Neural progenitor cell (in vitro differentiated cells): ENCODE data around the gene PLCG1.

Experiments
- EZH2 ChIP-seq: fragments of 200-600 bp; sonication (generic); IDR thresholded peaks from 2 replicates; pipeline ENCODE4 v1.6.1; 2017; ENCODE audit warnings: antibody characterized with exemption, mild to moderate bottlenecking, moderate library complexity
- EZH2phosphoT487 ChIP-seq: fragments of 200-600 bp; sonication (generic); IDR thresholded peaks from 2 replicates; pipeline ENCODE4 v1.6.1; 2017; ENCODE audit warnings: antibody characterized with exemption
- TF ChIP-seq, protein P1 (sequence below): fragments of 200-600 bp; sonication (generic); IDR thresholded peaks from 2 replicates; pipeline ENCODE4 v1.5.1; 2017; ENCODE audit warnings: antibody characterized with exemption, mild to moderate bottlenecking

- TF ChIP-seq, protein P1, sequence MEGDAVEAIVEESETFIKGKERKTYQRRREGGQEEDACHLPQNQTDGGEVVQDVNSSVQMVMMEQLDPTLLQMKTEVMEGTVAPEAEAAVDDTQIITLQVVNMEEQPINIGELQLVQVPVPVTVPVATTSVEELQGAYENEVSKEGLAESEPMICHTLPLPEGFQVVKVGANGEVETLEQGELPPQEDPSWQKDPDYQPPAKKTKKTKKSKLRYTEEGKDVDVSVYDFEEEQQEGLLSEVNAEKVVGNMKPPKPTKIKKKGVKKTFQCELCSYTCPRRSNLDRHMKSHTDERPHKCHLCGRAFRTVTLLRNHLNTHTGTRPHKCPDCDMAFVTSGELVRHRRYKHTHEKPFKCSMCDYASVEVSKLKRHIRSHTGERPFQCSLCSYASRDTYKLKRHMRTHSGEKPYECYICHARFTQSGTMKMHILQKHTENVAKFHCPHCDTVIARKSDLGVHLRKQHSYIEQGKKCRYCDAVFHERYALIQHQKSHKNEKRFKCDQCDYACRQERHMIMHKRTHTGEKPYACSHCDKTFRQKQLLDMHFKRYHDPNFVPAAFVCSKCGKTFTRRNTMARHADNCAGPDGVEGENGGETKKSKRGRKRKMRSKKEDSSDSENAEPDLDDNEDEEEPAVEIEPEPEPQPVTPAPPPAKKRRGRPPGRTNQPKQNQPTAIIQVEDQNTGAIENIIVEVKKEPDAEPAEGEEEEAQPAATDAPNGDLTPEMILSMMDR: no peak
- no peak for TF ChIP-seq EZH2
- TF ChIP-seq EZH2phosphoT487: no peak
These were observed 26.5 kb downstream of the PLCG1 start for GRCh38 chr20:41163821-41164220.
